ENCODE measurements around the gene ACACA. TPM values are rescaled to one million over a fixed set of nuclear protein-coding genes. Genes with fewer than 3 reads are reported as not detected.

The ACACA gene
- total RNA-seq, 4 donors from 2014 or later = 30.6 to 102 (median 50.5) TPM

- no peak for TF ChIP-seq CTCF (IDR thresholded peaks at IDR 0.05; ENCODE audit: low read depth)
Observed at GRCh38 chr17:37206299-37206698, 200.3 kb downstream of the ACACA start.

DNA sequence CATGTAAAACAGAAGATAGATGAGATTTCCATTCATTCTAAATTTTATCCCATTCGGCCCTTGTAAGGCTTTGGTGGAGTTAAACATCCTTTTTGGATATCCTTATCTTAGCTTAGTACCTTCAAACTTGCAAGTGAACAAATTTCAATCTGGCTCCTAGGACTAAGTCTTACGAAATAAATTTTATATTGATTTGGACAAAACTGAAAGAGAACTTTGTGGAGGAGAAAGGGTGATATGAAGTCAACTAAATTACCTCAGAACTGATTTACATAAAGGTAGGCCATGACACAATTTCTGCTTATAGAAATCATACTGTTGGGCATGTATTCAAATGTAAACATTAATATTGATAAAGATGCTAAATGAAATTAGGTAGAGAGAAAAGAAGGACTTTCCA lies 206.1 kb downstream of the ACACA start:
- TF ChIP-seq CTCF (IDR thresholded peaks at IDR 0.05; ENCODE audit: low read depth) = no peak

- TF ChIP-seq CTCF (IDR thresholded peaks at IDR 0.05; ENCODE audit: low read depth) = no peak
Observed at GRCh38 chr17:37197336-37197735, 209.3 kb downstream of the ACACA start.

GRCh38 chr17:37194208-37194607 lies 212.4 kb downstream of the ACACA start:
- no peak for TF ChIP-seq CTCF (IDR thresholded peaks at IDR 0.05; ENCODE audit: low read depth)

- TF ChIP-seq CTCF (IDR thresholded peaks at IDR 0.05; ENCODE audit: low read depth) = no peak
Observed at GRCh38 chr17:37191219-37191618, 215.4 kb downstream of the ACACA start.

DNA sequence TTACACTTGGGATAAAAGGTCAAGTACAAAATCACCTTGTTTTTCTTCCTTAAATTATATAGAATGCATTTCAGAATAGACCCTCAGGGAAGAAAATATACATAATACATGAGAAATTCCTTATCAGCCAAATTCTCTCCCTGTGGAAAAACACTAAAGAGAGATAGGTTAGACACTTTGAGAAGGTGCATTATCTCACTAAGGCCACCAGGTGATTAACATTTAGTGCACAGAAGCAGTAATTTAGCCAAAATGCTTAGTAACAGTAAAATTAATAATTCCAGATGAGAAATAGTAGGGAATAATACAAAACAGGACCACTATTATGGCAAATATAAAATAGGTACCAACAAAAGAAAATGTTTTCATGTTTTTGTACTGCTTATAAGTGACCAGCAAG lies 216.1 kb downstream of the ACACA start:
- TF ChIP-seq CTCF (IDR thresholded peaks at IDR 0.05; ENCODE audit: low read depth) = no peak

DNA sequence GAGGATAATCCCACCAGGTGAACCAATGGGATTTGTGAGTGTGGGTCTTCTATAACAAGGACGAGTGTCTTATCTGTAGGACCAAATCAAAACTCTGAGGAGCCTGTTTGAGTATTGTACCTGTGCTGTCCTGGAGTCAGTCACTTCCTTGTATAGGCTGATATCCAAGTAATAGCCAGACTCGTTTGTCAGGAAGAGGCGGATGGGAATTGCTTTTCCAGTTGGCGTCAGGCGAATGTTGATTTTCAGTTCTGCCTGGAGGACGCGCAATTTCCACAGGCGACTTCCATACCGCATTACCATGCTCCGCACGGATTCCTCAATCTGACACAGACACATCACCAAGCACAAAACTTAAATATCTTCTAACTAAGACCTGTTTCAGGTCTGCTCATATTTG lies 218.5 kb downstream of the ACACA start:
- no peak for TF ChIP-seq CTCF (IDR thresholded peaks at IDR 0.05; ENCODE audit: low read depth)

Measured in subcutaneous adipose tissue (tissue), 4 donors.